Fibroblast of mammary gland (primary cell): ENCODE data around the gene RPL3.

ENCODE experiments used
- DNase-seq: peaks from one replicate; pipeline ENCODE4 v3.0.0-alpha.2; 2010; ENCODE audit warnings: low read depth
- H3K4me3 ChIP-seq: 2 replicates; pipeline ENCODE4 v1.5.1; 2011; ENCODE audit warnings: low read depth, mild to moderate bottlenecking, low read length, moderate library complexity; ENCODE audit not compliant: control insufficient read depth
- TF ChIP-seq, protein P1 (sequence below): conservative IDR thresholded peaks from 2 replicates; pipeline ENCODE4 v1.5.1; 2011; ENCODE audit warnings: low read depth, low read length, inconsistent platforms; ENCODE audit not compliant: control insufficient read depth, insufficient read depth

RPL3 gene

DNA sequence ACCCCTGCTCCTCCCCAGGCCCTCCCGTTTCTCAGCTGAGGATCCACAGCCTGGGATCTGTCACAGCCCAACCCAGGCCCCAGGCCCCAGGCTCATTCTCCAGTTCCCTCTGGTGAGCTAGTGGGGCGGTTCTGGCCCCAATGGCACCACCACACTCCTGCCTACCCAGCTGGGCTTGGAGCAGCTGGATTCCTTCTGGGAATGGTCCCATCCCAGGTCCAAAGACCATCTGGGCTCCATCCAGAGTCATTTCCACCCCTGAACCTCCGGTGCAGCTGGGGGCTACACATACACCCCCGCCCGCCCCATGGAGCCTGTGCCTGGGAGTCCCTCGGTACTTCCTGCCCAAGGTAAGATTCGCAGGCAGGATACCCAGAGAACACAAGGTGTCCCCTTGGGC, 39.2 kb downstream of the RPL3 start:
- H3K4me3 ChIP-seq: no peak overlapping the region
- no peak for DNase-seq
- TF ChIP-seq, protein P1, sequence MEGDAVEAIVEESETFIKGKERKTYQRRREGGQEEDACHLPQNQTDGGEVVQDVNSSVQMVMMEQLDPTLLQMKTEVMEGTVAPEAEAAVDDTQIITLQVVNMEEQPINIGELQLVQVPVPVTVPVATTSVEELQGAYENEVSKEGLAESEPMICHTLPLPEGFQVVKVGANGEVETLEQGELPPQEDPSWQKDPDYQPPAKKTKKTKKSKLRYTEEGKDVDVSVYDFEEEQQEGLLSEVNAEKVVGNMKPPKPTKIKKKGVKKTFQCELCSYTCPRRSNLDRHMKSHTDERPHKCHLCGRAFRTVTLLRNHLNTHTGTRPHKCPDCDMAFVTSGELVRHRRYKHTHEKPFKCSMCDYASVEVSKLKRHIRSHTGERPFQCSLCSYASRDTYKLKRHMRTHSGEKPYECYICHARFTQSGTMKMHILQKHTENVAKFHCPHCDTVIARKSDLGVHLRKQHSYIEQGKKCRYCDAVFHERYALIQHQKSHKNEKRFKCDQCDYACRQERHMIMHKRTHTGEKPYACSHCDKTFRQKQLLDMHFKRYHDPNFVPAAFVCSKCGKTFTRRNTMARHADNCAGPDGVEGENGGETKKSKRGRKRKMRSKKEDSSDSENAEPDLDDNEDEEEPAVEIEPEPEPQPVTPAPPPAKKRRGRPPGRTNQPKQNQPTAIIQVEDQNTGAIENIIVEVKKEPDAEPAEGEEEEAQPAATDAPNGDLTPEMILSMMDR: no peak

DNA sequence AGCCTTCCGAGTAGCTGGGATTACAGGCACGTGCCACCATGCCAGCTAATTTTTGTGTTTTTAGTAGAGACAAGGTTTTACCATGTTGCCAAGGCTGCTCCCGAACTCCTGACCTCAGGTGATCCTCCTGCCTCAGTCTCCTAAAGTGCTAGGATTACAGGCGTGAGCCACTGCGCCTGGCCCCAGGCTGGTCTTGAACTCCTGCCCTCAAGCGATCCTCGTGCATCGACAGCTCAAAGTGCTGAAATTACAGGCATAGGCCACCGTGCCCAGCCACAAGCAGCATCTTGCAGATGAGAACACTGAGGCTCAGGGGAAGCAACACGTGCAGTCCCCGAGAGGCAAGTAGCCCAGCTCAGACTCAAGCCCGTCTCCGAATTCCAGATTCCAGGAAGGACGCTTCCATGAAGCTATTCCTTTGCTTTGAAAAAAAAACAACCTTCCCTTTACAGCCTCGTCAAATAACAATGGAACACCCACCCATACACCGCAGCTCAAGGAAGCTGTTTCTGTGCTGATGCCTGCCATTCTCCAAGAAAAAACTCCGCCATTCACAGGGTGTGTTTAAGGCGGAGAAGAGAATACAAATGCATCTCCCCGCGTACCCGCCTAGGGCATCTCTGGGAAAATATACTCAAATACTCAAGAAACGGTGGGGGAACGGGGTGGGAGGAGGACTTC, 40.1 kb downstream of the RPL3 start:
- H3K4me3 ChIP-seq: no peak overlapping the region
- TF ChIP-seq, protein P1: no peak
- no peak for DNase-seq

DNA sequence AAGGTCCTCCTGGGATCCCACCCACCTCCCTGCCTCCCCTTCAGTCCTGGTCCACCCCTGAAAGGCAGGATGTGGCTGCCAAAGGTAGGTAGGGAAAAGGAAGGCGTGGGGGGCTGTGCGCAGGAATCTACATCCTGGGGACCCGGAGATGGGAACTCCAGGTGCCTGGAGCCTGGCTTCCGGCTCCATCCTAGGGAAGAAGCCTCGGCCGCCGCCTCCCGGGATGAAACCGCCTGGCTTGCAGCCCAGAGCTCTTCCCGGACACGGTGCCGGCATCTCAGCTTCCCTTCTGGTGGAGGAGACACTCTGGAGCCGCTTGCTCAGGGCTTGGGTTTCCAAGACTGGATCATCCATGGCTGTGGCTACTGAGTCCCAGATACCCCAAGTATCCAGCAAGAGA, 41.4 kb downstream of the RPL3 start:
- TF ChIP-seq, protein P1: no peak
- peak; percentile 57 for DNase-seq
- no peak overlapping the region for H3K4me3 ChIP-seq

DNA sequence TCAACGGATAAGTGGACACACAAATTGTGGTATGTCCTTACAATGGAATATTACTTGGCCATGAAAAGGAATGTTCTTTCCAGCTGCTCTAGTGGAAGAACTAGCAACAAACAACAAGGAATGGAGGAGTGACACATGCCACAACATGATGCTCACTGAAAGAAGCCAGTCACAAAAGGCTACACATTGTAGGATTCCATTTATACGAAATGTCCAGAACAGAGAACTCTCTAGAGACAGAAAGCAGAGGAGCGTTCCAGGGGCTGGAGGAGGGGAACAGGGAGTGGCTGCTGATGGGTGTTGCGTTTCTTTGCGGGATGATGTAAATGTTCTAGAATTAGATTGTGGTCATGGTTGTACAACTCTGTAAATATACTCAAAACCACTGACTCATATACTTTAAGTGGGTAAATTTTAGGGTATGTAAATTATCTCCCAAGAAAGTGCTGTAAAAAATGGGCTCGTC, 42.2 kb downstream of the RPL3 start:
- peak; percentile 83 for DNase-seq
- TF ChIP-seq, protein P1: no peak

DNA sequence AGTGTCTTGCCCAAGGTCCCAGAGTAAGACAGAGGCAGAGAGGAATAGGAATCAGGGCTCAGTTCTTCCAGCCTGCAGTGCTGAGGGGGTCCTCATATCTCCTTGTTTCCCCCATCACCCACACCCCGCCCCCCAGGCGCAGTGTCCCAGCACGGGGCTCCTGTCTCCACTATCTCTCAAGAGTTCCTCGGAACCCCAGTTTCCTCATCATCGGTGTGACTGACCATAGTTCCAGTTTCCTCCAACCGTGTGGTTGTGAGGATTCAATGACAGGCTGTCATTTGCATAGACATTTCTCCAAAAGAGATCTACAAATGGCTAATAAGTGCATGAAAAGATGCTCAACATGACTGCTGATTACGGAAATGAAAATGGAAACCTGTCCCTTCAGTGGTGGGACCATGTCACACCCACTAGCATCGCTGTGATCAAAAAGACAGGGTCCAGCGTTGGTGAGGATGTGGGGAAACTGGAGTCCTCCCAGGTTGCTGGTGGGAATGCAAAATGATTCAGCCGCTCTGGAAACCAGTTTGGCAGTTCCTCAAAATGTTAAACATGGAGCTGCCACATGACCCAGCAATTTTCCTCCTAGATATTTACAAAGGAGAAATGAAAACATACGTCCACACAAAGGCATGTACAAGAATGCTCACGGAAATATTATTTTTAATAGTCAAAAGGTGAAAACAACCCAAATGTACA, 42.8 kb downstream of the RPL3 start:
- H3K4me3 ChIP-seq: no peak overlapping the region
- TF ChIP-seq, protein P1: no peak
- DNase-seq: no peak

More for the DNA sequence above, 42.2 kb downstream of the RPL3 start:
- no peak overlapping the region for H3K4me3 ChIP-seq

DNA sequence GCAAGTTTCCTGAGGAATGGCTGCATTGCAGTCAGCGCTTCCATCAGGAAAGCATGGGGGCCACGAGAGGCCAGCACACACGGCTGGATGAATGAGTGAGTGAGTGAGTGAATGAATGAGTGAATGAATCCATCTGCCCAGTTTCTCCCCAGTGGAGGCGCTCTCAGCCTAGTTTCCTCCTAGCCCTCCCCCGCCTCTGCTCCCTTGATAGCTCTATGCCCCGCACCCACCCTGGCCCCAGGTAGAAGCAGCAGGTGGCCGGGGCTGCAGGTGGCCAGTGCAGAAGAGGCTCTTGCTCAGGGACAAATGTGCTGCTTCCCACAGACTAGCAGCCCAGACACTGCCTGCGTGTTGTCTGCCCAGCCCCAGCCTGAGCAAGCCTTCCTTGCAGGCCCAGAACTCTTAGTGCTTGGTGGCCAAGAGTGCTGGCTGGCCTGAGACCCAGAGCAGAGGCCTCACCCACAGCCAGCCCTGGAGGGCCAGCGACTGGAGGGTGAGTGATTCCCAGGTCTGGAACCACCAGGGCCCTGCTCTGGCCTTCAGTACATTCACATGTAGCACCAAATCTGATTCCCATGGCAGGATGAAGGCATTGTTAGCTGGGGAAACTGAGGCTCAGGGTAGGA, 43.5 kb downstream of the RPL3 start:
- TF ChIP-seq, protein P1: no peak
- no peak overlapping the region for H3K4me3 ChIP-seq
- DNase-seq: no peak
